ENCODE measurements around the gene C11orf21. TPM values are rescaled to one million over a fixed set of nuclear protein-coding genes. Genes with fewer than 3 reads are reported as not detected.

C11orf21 gene
- total RNA-seq, 4 donors from 2014 or later, result 0.39 to 2.4 (median 1.1) TPM

DNA sequence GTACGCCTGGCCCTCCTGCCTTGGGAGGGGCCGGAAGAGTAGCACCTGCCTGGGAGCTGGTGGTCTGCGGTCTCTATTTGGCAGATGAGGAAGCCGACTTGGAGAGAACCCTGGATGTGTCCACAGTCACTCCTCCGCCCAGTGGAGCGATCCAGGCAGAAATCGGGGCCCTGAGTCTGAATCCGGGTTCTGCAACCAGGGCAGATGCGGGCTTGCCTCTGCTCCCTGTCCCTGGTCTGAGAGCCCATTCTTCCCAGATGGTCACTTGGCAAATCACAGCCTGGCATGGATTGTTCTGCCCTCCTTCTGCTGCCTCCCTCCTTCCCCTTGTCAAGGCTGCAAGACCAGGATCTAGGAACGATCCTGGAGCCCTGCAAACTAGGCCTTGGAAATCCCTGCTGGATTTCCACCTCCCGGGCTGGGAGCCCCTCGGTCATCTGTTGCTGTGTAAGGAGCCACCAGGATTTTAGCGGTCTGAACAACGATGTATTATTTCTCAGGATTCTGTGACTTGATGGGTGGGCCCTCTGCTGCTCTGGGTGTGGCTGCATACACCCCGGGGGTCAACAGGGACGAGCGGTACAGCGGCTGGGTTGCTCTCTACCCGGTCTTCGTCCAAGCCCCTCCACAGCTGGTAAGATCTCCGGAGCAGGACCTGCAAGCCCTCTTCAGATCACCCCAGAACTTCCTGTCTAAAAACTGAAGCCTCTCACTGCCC is 29.3 kb downstream of the C11orf21 start:
- peaks cover 0 to 32% (median 8%) of the 10 kb centered on the region in 4 donors for H3K4me1 ChIP-seq
- no peak overlapping the region for H3K4me3 ChIP-seq
- WGBS, 2 donors, result 83 to 92% methylated on average over 12 to 16 of the region's 21 CpGs
- H3K27ac ChIP-seq, result no peak overlapping the region
- no peak for DNase-seq (ENCODE audit: low spot score in 2 of 2)
- peaks cover 0 to 37% of the 10 kb centered on the region in 2 donors for H3K27me3 ChIP-seq
- TF ChIP-seq, protein P1, sequence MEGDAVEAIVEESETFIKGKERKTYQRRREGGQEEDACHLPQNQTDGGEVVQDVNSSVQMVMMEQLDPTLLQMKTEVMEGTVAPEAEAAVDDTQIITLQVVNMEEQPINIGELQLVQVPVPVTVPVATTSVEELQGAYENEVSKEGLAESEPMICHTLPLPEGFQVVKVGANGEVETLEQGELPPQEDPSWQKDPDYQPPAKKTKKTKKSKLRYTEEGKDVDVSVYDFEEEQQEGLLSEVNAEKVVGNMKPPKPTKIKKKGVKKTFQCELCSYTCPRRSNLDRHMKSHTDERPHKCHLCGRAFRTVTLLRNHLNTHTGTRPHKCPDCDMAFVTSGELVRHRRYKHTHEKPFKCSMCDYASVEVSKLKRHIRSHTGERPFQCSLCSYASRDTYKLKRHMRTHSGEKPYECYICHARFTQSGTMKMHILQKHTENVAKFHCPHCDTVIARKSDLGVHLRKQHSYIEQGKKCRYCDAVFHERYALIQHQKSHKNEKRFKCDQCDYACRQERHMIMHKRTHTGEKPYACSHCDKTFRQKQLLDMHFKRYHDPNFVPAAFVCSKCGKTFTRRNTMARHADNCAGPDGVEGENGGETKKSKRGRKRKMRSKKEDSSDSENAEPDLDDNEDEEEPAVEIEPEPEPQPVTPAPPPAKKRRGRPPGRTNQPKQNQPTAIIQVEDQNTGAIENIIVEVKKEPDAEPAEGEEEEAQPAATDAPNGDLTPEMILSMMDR (IDR thresholded peaks at IDR 0.05), result no peak
- no peak for TF ChIP-seq POLR2A (IDR thresholded peaks at IDR 0.05)
- no peak for TF ChIP-seq EP300 (IDR thresholded peaks at IDR 0.05)
- H3K9me3 ChIP-seq, result no peaks in the 10 kb centered on the region
- no peaks in the 10 kb centered on the region for H3K36me3 ChIP-seq

GRCh38 chr11:2271327-2272227 is 30.1 kb downstream of the C11orf21 start:
- Histone ChIP-seq H3K4me1 (peaks cover 0 to 32% (median 8%) of the 10 kb centered on the region in 4 donors), H3K4me3 (peak overlapping the region in 1 of 4 donors; percentile 60), H3K27ac (no peak overlapping the region), H3K27me3 (peaks cover 0 to 37% of the 10 kb centered on the region in 2 donors), H3K36me3 (no peaks in the 10 kb centered on the region), H3K9me3 (no peaks in the 10 kb centered on the region)
- TF ChIP-seq, protein P1 (IDR thresholded peaks at IDR 0.05), result no peak
- TF ChIP-seq EP300 (IDR thresholded peaks at IDR 0.05) (no peak), POLR2A (IDR thresholded peaks at IDR 0.05) (no peak)
- WGBS, 2 donors, result 40 to 44% methylated on average over 28 to 35 of the region's 45 CpGs
- no peak for DNase-seq (ENCODE audit: low spot score in 2 of 2)

GRCh38 chr11:2271077-2271326 is 30.7 kb downstream of the C11orf21 start:
- TF ChIP-seq EP300 (IDR thresholded peaks at IDR 0.05) (no peak), POLR2A (IDR thresholded peaks at IDR 0.05) (no peak)
- TF ChIP-seq, protein P1 (IDR thresholded peaks at IDR 0.05), result no peak
- H3K36me3 ChIP-seq, result no peaks in the 10 kb centered on the region
- H3K4me1 ChIP-seq, result peaks cover 0 to 32% (median 8%) of the 10 kb centered on the region in 4 donors
- H3K27ac ChIP-seq, result no peak overlapping the region
- WGBS, 2 donors, result 0 to 6% methylated on average over 2 to 21 of the region's 28 CpGs
- peak overlapping the region in 1 of 4 donors; percentile 60 for H3K4me3 ChIP-seq
- no peaks in the 10 kb centered on the region for H3K9me3 ChIP-seq
- DNase-seq (ENCODE audit: low spot score in 2 of 2), result no peak
- H3K27me3 ChIP-seq, result peaks cover 0 to 37% of the 10 kb centered on the region in 2 donors

- H3K9me3 ChIP-seq, result no peaks in the 10 kb centered on the region
- H3K27ac ChIP-seq, result peak within 1 kb of the TSS in 3 of 4 donors; percentile 11 to 76 (median 75)
- no peaks in the 10 kb centered on the region for H3K36me3 ChIP-seq
- H3K27me3 ChIP-seq, result peaks cover 0 to 37% of the 10 kb centered on the region in 2 donors
- TF ChIP-seq POLR2A (IDR thresholded peaks at IDR 0.05) (no peak), EP300 (IDR thresholded peaks at IDR 0.05) (no peak)
- TF ChIP-seq, protein P1 (IDR thresholded peaks at IDR 0.05), result no peak
- WGBS, 2 donors, result 2% methylated on average over 78 to 85 of the region's 89 CpGs
- H3K4me1 ChIP-seq, result peaks cover 0 to 32% (median 8%) of the 10 kb centered on the region in 4 donors
- DNase-seq (ENCODE audit: low spot score in 2 of 2), result no peak
- H3K4me3 ChIP-seq, result peak within 1 kb of the TSS; percentile 23 to 60 (median 51)
Measured at GRCh38 chr11:2270322-2271076, 31.2 kb downstream of the C11orf21 start, which contains the start of gene ASCL2. ASCL2 (minus strand) TSS chr11:2270588; CDS start chr11:2270332, 256 bp downstream.
